Effector memory CD8-positive, alpha-beta T cell (primary cell): Measurements from ENCODE around the gene GNA15.
"Not testable (repeated sequence)": the region's sequence is repeated elsewhere in the genome, so short reads cannot be mapped to it uniquely, and the experiment has no call there.

Experiments
- ATAC-seq: fragments of 150-1000 bp; cut with Tn5 transposase; replicated peaks from 2 replicates; pipeline ENCODE4 v1.10.0; 2021; ENCODE audit warnings: mild to moderate bottlenecking, moderate library complexity
- DNase-seq, 3 experiments: peaks; one replicate each; pipeline ENCODE4 v3.0.0; 2021
- H3K27ac Mint-ChIP-seq, 2 donors: one replicate each; pipeline ENCODE4 v1.8.0; 2022; ENCODE audit warnings: mild to moderate bottlenecking in 2 of 2, mixed read lengths in 2 of 2, moderate library complexity in 2 of 2
- H3K27me3 Mint-ChIP-seq, 2 donors: one replicate each; pipeline ENCODE4 v1.8.0; 2022; ENCODE audit warnings: mixed read lengths in 2 of 2
- H3K36me3 Mint-ChIP-seq: one replicate; pipeline ENCODE4 v1.8.0; 2022; ENCODE audit warnings: mild to moderate bottlenecking, moderate library complexity, mixed read lengths; ENCODE audit not compliant: insufficient read depth
- H3K4me1 Mint-ChIP-seq, 2 donors: one replicate each; pipeline ENCODE4 v1.8.0; 2022; ENCODE audit warnings: low read depth in 2 of 2, mixed read lengths in 2 of 2
- H3K4me3 Mint-ChIP-seq, 2 donors: one replicate each; pipeline ENCODE4 v1.8.0; 2022; ENCODE audit warnings: mild to moderate bottlenecking in 2 of 2, mixed read lengths in 2 of 2, moderate library complexity in 2 of 2
- H3K9me3 Mint-ChIP-seq, 2 donors: one replicate each; pipeline ENCODE4 v1.8.0; 2022; ENCODE audit warnings: mixed read lengths in 2 of 2

The GNA15 gene

GRCh38 chr19:3192684-3193083 is 56.9 kb downstream of the GNA15 start:
- Mint-ChIP-seq H3K27ac (no peak overlapping the region), H3K4me3 (no peak overlapping the region), H3K36me3 (peaks cover 10% of the 10 kb centered on the region), H3K9me3 (no peaks in the 10 kb centered on the region), H3K4me1 (peaks cover 13 to 16% of the 10 kb centered on the region in 2 donors), H3K27me3 (no peaks in the 10 kb centered on the region)
- ATAC-seq (no peak), DNase-seq (no peak)

- Mint-ChIP-seq H3K36me3 (peaks cover 7% of the 10 kb centered on the region), H3K27ac (peak overlapping the region in 1 of 2 donors; percentile 78)
These were observed 57.6 kb downstream of the GNA15 start for GRCh38 chr19:3193256-3194105.

GRCh38 chr19:3194106-3195087 is 58.6 kb downstream of the GNA15 start:
- peaks cover 6% of the 10 kb centered on the region for H3K36me3 Mint-ChIP-seq
- no peaks in the 10 kb centered on the region for H3K27me3 Mint-ChIP-seq
- ATAC-seq (no peak), DNase-seq (no peak)
- no peaks in the 10 kb centered on the region for H3K9me3 Mint-ChIP-seq
- peak overlapping the region in 1 of 2 donors; percentile 78 for H3K27ac Mint-ChIP-seq
- H3K4me3 Mint-ChIP-seq: no peak overlapping the region
- H3K4me1 Mint-ChIP-seq: peaks cover 0 to 2% of the 10 kb centered on the region in 2 donors

More at GRCh38 chr19:3193256-3194105, 57.6 kb downstream of the GNA15 start:
- ATAC-seq (no peak), DNase-seq (no peak)
- H3K9me3 Mint-ChIP-seq: no peaks in the 10 kb centered on the region
- H3K4me1 Mint-ChIP-seq: peaks cover 5 to 10% of the 10 kb centered on the region in 2 donors
- no peak overlapping the region for H3K4me3 Mint-ChIP-seq
- H3K27me3 Mint-ChIP-seq: no peaks in the 10 kb centered on the region

GRCh38 chr19:3196064-3196932 is 60.5 kb downstream of the GNA15 start:
- Mint-ChIP-seq H3K27me3 (no peaks in the 10 kb centered on the region), H3K4me1 (no peaks in the 10 kb centered on the region), H3K36me3 (peaks cover 10% of the 10 kb centered on the region), H3K4me3 (no peak overlapping the region), H3K9me3 (no peaks in the 10 kb centered on the region), H3K27ac (no peak overlapping the region)
- ATAC-seq: no peak
- DNase-seq: no peak

- no peaks in the 10 kb centered on the region for H3K4me1 Mint-ChIP-seq
- no peaks in the 10 kb centered on the region for H3K27me3 Mint-ChIP-seq
- H3K36me3 Mint-ChIP-seq: peaks cover 10% of the 10 kb centered on the region
- DNase-seq (no peak), ATAC-seq (no peak)
- H3K9me3 Mint-ChIP-seq: no peaks in the 10 kb centered on the region
- H3K4me3 Mint-ChIP-seq: no peak overlapping the region
- H3K27ac Mint-ChIP-seq: no peak overlapping the region
These were observed 61.0 kb downstream of the GNA15 start for GRCh38 chr19:3196933-3197205.

- Mint-ChIP-seq H3K27ac (no peak overlapping the region), H3K9me3 (no peaks in the 10 kb centered on the region)
- ATAC-seq: no peak
These were observed 63.3 kb downstream of the GNA15 start for GRCh38 chr19:3198901-3199700.

GRCh38 chr19:3201072-3201700 is 65.4 kb downstream of the GNA15 start:
- Mint-ChIP-seq H3K27me3 (no peaks in the 10 kb centered on the region), H3K27ac (no peak overlapping the region), H3K4me3 (no peak overlapping the region), H3K36me3 (peaks cover 4% of the 10 kb centered on the region), H3K4me1 (no peaks in the 10 kb centered on the region), H3K9me3 (no peaks in the 10 kb centered on the region)
- ATAC-seq (no peak), DNase-seq (no peak)

More at GRCh38 chr19:3198901-3199700, 63.3 kb downstream of the GNA15 start:
- Mint-ChIP-seq H3K4me3 (no peak overlapping the region), H3K36me3 (peaks cover 8% of the 10 kb centered on the region), H3K4me1 (no peaks in the 10 kb centered on the region), H3K27me3 (no peaks in the 10 kb centered on the region)
- no peak for DNase-seq

- Mint-ChIP-seq H3K4me3 (no peak overlapping the region), H3K4me1 (no peaks in the 10 kb centered on the region), H3K9me3 (no peaks in the 10 kb centered on the region), H3K27me3 (no peaks in the 10 kb centered on the region), H3K27ac (no peak overlapping the region), H3K36me3 (peaks cover 10% of the 10 kb centered on the region)
- DNase-seq: no peak
- no peak for ATAC-seq
These were observed 66.1 kb downstream of the GNA15 start for GRCh38 chr19:3201911-3202310.

GRCh38 chr19:3202346-3202745 is 66.5 kb downstream of the GNA15 start:
- Mint-ChIP-seq H3K27me3 (no peaks in the 10 kb centered on the region), H3K4me3 (no peak overlapping the region), H3K36me3 (peaks cover 11% of the 10 kb centered on the region), H3K27ac (peak overlapping the region in 1 of 2 donors; percentile 69), H3K4me1 (no peaks in the 10 kb centered on the region), H3K9me3 (no peaks in the 10 kb centered on the region)
- ATAC-seq: no peak
- no peak for DNase-seq

GRCh38 chr19:3202895-3203294 is 67.1 kb downstream of the GNA15 start:
- DNase-seq, H3K9me3 Mint-ChIP-seq, H3K4me3 Mint-ChIP-seq, H3K4me1 Mint-ChIP-seq, H3K27me3 Mint-ChIP-seq, ATAC-seq: not testable (repeated sequence)
- peak overlapping the region in 1 of 2 donors; percentile 69 for H3K27ac Mint-ChIP-seq
- H3K36me3 Mint-ChIP-seq: peaks cover 11% of the 10 kb centered on the region

GRCh38 chr19:3203805-3204645 is 68.2 kb downstream of the GNA15 start:
- Mint-ChIP-seq H3K27me3 (no peaks in the 10 kb centered on the region), H3K9me3 (no peaks in the 10 kb centered on the region), H3K27ac (peak overlapping the region in 1 of 2 donors; percentile 49), H3K36me3 (peaks cover 11% of the 10 kb centered on the region), H3K4me1 (no peaks in the 10 kb centered on the region), H3K4me3 (no peak overlapping the region)
- DNase-seq (no peak), ATAC-seq (no peak)
